ENCODE results near the gene INO80D. TPM values are rescaled to one million over a fixed set of nuclear protein-coding genes. Genes with fewer than 3 reads are reported as not detected.

The INO80D gene
- total and polyA plus RNA-seq, 2 of the 13 experiments (the other 11 are each of a cell fraction or from before 2014, with no cell fraction given): 7.6 to 7.9 TPM

DNA sequence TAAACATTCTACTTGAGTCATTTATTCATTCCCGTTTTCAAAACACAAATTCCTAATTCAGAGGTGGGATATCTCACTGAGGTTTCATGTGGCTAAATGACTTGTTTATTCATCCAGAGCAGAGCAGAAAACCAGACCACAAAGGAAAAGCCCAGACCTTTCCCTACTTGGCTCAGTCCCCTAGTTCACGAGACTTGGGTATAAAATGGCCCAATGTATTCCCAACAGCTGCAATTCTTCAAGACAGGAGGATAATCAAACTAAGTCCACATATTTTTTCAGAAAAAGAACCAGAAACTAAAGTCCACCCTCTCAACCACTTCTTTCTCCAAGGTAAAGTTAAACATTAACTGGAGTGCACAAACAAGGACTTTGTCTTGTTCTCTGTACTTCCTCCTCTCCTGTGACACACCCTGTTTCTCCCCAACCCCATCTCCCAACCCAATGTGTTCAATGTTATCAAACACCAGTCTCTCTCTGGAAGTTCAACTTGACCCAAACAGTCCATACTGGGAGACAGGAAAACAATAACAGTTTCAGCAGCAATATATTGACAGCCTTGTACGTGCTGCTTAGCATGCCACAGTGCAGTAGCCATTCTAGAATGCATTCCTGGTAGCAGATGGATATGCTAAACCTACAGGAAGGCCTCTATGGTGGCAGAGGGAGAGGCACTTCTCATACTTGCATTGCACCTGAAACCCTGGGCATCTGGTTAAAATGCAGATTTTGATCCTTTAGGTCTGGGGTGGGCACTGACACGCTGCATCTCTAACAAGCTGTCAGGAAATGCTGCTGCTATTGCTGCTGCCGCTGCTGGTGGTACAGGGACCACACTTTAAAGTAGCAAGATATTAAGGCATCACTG lies 110.7 kb downstream of the INO80D start (continued):
- TF ChIP-seq CBX1 (IDR thresholded peaks at IDR 0.05; ENCODE audit: low read depth) (no peak), GATA4 (IDR thresholded peaks at IDR 0.05; ENCODE audit: borderline replicate concordance, low read depth) (peak; percentile 87), SP2 (CRISPR knock-in tag; IDR thresholded peaks at IDR 0.05) (no peak), PAWR (CRISPR knock-in tag; IDR thresholded peaks at IDR 0.05; ENCODE audit: borderline replicate concordance) (no peak), RFX1 (IDR thresholded peaks at IDR 0.05) (no peak), NRL (CRISPR knock-in tag; IDR thresholded peaks at IDR 0.05; ENCODE audit: borderline replicate concordance) (no peak), NKX3-1 (CRISPR knock-in tag; IDR thresholded peaks at IDR 0.05) (peak; percentile 89), XRCC5 (optimal IDR thresholded peaks at IDR 0.05; ENCODE audit: low read length) (peak; percentile 68), ZNF496 (CRISPR knock-in tag; IDR thresholded peaks at IDR 0.05; ENCODE audit: insufficient replicate concordance) (no peak), HOXA7 (CRISPR knock-in tag; IDR thresholded peaks at IDR 0.05) (no peak), SAP130 (CRISPR knock-in tag; IDR thresholded peaks at IDR 0.05; ENCODE audit: low read depth) (peak; percentile 97), ZNF230 (CRISPR knock-in tag; IDR thresholded peaks at IDR 0.05) (no peak), ZNF816 (CRISPR knock-in tag; IDR thresholded peaks at IDR 0.05; ENCODE audit: borderline replicate concordance) (no peak; the same call in 1 of the 2 replicates), MYC (CRISPR knock-in tag; IDR thresholded peaks at IDR 0.05; ENCODE audit: borderline replicate concordance) (peak; percentile 46; the same call in 1 of the 2 replicates), ZSCAN25 (CRISPR knock-in tag; IDR thresholded peaks at IDR 0.05) (peak; percentile 91), SP140L (CRISPR knock-in tag; IDR thresholded peaks at IDR 0.05; ENCODE audit: borderline replicate concordance) (peak; percentile 84; the same call in 1 of the 2 replicates), NR1H2 (CRISPR knock-in tag; IDR thresholded peaks at IDR 0.05; ENCODE audit: borderline replicate concordance, low read depth) (no peak; the same call in 1 of the 2 replicates), KAT7 (CRISPR knock-in tag; IDR thresholded peaks at IDR 0.05; ENCODE audit: borderline replicate concordance) (peak; percentile 82; the same call in 1 of the 2 replicates), ATF1 (CRISPR knock-in tag; IDR thresholded peaks at IDR 0.05) (peak; percentile 77; the same call in 1 of the 2 replicates), NFRKB (IDR thresholded peaks at IDR 0.05) (no peak)
- TF ChIP-seq, protein P1, sequence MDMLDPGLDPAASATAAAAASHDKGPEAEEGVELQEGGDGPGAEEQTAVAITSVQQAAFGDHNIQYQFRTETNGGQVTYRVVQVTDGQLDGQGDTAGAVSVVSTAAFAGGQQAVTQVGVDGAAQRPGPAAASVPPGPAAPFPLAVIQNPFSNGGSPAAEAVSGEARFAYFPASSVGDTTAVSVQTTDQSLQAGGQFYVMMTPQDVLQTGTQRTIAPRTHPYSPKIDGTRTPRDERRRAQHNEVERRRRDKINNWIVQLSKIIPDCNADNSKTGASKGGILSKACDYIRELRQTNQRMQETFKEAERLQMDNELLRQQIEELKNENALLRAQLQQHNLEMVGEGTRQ (IDR thresholded peaks at IDR 0.05; ENCODE audit: low read depth, low read length): no peak
- TF ChIP-seq, protein P1 (CRISPR knock-in tag; IDR thresholded peaks at IDR 0.05; ENCODE audit: borderline replicate concordance): no peak
- TF ChIP-seq, protein P2, sequence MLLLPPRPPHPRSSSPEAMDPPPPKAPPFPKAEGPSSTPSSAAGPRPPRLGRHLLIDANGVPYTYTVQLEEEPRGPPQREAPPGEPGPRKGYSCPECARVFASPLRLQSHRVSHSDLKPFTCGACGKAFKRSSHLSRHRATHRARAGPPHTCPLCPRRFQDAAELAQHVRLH (CRISPR knock-in tag; IDR thresholded peaks at IDR 0.05; ENCODE audit: borderline replicate concordance, low read depth): peak; percentile 93; the same call in 1 of the 2 replicates
- TF ChIP-seq, protein P3, sequence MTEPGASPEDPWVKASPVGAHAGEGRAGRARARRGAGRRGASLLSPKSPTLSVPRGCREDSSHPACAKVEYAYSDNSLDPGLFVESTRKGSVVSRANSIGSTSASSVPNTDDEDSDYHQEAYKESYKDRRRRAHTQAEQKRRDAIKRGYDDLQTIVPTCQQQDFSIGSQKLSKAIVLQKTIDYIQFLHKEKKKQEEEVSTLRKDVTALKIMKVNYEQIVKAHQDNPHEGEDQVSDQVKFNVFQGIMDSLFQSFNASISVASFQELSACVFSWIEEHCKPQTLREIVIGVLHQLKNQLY (CRISPR knock-in tag; IDR thresholded peaks at IDR 0.05): peak; percentile 88
- TF ChIP-seq, protein P4, sequence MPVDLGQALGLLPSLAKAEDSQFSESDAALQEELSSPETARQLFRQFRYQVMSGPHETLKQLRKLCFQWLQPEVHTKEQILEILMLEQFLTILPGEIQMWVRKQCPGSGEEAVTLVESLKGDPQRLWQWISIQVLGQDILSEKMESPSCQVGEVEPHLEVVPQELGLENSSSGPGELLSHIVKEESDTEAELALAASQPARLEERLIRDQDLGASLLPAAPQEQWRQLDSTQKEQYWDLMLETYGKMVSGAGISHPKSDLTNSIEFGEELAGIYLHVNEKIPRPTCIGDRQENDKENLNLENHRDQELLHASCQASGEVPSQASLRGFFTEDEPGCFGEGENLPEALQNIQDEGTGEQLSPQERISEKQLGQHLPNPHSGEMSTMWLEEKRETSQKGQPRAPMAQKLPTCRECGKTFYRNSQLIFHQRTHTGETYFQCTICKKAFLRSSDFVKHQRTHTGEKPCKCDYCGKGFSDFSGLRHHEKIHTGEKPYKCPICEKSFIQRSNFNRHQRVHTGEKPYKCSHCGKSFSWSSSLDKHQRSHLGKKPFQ (CRISPR knock-in tag; IDR thresholded peaks at IDR 0.05; ENCODE audit: insufficient replicate concordance): no peak

Data from HepG2 (cell line).